NCI-H748 (cell line): ENCODE measurements around the gene BMERB1.

ENCODE experiments used
- DNase-seq: peaks from one replicate; lab custom pipeline; 2025; ENCODE audit not compliant: unreplicated experiment; lab: John Stamatoyannopoulos, UW

The BMERB1 gene

DNA sequence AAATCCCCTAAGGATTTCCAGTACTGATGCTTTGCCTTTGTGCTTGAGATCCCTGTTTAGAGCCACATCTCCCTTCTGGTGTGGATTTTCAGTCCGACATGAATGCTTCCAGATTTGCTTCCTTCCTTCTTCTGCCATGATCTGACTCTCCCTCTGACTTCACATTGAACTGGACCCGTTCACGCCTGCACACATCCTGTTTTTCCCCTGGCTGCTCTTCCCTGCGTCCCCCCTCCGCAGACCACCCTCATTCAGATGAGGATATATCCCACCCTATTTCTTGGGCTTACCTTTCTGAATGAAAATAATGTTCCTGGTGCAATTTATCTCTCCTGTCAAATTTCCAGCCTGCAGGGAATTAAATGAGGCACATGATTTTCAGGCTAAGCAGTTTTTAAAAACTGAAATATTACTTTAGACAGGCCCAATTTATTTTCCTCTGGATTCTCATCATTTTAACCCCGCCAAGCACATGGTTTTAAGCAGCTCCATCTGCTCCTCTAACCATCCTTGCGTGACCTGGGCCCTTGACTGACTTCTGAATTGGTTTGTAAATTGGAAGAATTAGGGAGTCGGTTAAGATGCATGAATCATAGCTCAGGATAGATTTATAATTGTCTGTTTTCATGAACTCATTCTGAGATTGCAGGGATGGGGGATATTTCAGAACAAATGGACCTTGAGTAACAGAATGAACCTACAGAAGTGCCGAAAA is 59.2 kb downstream of the BMERB1 start:
- DNase-seq: no peak

DNA sequence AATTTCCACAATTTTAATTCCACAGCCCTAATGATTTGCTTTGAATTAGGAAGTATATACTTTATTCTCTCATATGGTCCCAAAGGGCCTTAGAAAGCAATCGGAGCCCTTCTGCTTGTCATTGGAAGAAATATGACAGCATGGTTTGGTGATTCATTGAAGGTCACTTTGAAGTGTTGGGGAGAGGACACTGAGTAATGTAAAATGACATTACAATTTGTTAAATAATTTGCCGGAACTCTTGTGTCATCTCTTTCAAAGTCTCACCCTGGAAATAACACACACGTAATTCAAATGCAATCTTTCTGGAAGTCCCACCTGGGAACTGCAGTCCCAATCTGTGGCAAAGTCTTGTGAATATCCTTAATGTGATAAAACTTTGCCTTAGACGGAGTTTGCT is 59.8 kb downstream of the BMERB1 start:
- no peak for DNase-seq

DNA sequence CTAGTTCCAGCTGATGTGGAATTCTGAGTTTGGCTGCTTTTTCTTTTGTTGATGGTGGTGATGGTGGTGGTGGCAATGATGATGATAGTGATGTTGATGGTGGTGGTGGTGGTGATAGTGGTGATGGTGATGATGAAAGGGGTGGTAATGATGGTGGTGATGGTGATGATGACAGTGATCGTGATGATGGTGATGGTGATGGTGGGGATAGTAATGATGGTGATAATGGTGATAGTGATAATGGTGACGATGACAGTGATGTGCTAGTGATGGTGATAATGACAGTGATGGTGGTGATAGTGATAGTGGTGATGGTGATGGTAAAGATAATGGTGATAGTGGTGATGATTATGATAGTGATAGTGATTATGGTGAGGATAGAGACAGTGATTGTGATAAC is 61.5 kb downstream of the BMERB1 start:
- no peak for DNase-seq

DNA sequence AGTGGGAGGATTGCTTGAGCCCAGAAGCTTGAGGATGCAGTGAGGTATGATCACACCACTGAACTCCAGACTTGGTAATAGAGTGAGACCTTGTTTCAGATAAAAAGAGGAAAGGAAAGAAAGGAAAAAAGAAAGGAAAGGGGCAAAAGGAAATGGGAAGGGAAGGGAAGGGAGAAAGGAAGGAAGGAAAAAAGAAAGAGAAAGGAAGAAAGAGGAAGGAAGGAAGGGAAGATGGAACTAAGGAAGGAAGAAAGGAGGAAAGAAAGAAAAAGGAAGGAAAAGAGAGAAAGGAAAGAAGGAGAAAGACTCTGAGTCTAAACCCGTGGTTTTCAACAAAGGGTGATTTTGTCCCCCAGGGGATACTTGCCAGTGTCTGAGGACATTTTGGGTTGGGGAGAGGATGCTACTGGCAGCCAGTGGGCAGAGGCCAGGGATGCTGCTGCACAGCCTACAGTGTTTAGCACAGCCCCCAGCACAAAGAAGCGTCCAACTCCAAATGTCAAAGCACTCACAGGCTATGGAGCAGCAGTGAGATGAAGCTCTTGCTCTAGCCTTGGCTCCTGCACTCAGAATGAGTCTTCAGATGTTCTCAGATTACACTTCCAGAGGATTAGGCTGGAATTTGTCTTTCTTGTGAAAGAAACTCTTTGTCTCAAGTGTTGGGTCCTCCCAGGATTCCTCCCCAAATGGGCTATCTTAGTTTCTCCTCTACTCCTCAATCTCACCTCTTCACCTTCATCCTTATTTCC is 64.2 kb downstream of the BMERB1 start:
- DNase-seq: no peak

DNA sequence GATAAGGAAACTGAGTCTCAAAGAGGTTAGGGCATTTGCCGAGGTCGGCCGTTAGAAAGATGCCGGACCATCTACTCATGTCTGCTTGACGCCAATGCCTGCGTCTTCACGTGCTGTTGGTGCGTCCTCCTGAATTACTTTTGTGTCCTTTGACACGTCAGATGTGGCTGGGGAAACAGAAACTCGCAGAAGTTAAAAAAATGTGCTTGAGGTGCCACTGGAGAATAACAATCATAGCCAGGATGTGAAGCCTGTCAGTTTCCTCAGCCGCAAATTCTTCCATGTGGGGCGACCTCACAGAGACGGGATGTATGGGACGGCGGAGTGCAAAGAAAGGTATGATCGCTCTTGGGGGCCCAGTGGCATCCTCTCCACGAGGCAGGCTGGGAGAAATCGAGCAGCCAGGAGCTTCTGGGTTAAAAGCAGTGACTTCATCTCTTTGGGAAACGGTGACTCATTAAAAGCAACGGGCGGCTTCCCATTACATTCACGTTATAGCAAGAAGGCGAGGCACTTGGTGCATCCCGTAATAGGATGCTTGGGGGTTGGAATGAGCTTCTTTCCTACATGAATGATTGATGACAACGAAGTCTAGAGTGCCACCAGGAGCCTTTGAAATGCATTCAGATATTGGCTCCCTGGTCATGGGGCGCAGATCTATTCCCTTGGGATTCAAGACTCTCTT is 67.8 kb downstream of the BMERB1 start:
- no peak for DNase-seq

DNA sequence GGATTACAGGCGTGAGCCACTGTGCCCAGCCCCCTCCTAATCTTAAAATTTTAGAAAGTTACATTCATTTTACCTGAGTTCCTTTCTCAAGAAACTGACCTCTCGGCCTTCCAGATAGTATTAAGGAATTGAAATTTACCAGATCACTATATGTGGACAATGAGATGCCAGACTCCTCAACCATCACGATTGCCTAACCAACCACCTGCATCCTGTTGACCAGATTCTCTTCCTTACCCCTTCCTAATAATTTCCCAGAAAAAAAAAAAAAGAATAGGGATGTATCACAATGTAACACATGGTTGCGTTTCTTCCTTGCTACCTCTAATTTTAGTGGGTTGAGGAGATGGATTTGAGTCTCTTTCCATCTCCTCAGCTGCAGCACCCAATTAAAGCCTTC is 72.1 kb downstream of the BMERB1 start:
- no peak for DNase-seq

DNA sequence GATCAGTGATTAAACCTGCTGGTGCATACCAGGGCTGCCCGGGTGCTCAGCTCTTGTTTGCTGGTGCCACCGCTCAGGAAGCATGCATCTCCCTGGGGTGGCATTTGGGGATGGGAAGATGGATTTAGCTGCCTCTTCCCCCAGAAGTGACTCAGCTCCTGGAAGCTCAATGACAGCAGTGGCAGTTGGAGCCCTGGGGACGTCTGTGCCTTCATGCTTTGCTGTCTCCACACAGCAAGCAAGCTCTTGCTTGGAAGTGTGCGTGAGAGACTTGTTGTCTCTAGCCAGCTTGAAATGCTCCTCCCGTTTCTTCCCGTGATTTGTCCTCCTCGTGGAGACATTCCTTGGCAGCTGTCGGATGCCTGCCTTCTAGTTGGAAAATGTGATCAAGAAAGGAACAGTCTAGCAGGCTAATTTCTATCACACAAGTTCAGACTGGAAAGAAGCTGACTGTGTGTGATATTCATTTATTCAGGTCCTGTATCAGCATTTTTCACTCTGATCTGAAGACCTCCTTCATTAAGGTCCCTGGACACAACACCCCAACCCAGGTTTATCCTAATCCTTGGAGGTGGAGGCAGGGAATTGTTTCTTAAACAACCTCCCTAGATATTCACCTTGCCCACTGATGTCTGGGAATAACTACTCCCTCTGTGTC is 73.0 kb downstream of the BMERB1 start:
- DNase-seq: no peak

DNA sequence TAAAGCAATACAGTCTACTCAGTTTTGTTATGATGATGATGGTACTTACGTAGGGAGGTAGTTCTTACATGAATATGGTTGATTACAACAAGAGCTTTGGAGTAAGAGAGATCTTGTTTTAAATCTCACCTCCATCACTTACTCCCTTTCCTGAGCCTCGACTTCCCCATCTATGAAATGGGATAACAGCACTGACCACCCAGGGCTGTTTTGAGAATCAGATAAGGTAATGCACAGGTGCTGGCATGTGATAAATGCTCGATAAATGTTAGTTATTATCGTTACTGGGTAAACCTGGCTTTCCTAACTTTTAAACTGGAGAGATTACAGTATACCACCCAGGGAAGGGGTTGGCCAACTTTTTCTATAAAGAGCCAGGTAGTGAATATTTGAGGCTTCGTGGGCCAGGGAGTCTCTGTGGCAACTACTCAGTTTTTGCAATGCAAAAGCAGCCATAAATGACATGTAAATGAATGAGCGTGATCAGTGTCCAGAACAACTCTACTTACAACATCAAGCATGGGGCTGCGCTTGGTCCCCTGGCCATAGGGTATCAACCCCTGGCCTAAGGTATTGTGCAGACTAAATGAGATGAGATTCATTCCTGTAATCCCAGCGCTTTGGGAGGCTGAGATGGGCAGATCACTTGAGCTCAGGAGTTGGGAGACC is 73.7 kb downstream of the BMERB1 start:
- DNase-seq: no peak

DNA sequence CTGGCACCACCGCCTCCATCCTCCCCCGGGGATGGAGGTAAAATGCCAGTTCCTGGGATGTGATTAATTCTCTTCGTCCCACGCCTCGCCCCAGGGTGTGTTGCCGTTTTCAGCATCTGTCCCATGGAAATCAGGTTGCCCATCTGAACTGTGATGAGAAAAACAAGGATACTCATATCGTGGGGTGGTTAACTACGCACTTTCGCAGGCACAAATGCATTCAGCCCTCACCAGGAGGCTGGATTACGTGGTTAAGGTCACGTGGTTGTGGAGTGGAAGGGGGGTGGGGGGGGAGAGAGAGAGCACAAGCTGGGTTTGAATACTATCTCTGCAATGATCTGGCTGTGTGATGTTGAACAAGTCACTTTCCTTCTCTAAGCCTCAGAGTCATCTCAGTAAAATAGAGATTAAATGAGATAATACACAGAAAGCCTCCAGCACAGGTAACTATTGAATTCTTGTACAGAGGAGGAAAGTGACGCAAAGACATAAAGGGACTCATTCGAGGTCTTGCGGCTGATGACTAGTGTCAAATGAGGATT is 74.7 kb downstream of the BMERB1 start:
- DNase-seq: no peak

DNA sequence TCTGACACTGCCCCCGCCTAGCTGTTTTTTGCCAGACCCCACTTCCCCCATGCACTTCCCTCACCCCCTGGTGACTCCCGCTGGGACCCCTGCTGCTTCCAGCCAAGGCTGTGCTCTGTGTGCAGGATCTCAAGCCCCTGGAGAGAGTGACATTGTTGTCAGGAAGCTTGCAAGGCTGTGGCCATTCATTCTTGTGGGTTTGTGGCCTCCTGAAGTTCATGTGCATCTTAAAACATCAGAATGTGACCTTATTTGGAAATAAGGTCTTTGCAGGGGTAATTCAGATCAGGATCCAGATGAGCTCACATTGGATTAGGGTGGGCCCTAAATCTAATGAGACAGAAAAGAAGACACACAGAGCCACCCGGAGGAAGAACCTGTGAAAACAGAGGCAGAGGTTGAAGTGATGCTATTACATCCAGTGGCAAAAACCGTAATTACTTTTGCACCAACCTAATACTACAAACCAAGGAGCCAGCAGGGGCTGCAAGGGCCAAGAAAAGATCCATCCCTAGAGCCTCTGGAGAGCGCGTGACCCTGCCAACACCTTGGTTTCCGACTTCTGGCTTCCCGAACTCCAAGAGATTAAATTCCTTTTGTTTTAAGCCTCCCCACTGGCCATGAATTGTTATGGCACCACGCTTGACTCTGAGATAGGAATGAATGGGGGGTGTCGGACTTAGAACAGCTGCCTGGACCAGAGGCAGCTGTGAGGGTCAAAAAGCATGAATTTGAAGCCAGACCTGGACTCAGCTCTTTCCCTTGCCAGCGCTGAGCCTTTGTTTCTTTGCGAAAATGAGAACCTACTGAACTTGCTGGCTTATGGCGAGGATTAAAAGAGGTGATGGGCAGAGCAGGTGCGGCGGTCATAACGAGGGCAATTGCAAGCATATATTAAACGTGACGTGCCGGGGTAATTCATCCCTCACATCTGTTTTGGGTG is 75.5 kb downstream of the BMERB1 start:
- no peak for DNase-seq

DNA sequence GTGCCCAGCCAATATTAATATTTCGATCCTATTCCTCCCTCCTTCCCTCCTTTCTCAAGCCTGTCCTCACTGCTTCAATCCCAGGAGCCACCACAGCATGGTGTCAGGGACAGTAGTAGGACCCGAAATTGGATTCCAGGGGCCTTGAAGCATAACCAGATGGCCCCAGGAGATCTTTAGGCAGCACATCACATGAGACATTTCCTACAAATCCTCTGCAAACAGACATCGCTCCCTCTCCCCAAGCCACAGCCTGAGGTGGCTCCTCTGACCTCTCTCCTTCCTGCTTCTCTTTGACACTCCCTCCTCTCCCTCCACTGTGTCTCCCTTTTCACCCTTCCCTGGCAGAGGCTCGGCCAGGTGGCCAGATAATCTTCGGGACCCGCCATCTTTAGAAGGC is 76.6 kb downstream of the BMERB1 start:
- no peak for DNase-seq

DNA sequence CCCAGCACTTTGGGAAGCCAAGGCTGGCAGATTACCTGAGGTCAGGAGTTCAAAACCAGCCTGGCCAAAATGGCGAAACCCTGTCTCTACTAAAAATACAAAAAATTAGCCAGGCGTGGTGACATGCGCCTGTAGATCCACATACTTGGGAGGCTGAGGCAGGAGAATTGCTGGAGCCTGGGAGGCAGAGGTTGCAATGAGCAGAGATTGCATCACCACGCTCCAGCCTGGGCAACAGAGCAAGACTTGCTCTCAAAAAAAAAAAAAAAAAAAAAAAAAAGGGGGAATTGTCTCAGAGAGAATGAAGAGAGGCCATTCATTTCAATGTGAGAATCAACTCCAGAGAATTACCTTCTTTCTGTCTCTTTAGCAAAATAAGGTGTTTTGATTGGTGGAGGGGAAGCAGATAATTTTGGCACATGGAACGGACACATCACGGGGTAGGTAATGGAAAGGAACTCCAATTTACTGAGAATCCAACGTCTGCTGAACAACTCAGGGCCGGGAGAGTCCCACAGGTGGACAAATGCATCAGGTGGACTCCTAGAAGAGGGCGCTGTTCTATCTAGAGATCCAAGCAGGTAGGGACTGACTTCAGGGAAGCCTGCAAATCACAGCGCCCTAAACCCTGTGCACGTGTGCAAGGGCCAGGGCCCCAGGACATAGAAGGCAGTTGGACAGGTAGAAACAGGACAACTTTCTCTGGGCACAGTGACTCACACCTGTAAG is 77.5 kb downstream of the BMERB1 start:
- no peak for DNase-seq

DNA sequence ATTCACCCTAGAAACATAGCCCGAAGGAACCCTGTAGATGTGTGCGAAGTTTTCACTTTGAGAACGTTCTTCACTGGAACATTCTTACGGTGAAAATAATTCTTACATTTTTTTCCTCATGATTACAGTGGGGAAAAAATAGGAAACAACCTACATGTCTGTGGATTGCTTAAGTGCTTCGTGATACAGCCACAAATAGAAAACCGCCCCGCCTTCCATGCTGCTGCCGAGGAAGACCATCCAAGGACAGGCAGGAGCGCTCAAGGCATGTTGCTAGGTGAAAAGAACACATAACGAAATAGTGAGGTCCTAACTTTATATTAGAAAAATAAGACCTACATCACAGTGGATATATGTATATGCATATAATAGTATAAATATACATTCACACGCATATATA is 78.8 kb downstream of the BMERB1 start:
- DNase-seq: no peak

DNA sequence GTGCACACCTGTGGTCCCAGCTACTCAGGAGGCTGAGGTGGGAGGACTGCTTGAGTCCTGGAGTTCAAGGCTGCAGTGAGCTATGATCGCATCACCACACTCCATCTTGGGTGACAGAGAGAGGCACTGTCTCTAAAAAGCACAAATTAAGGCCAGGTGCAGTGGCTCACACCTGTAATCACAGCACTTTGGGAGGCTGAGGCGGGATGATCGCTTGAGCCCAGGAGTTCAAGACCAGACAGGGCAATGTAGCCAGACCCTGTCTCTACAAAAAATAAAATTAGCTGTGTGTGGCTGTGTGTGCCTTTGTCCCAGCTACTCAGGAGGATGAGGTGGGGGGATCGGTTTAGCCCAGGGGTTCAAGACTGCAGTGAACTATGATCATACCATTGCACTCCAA is 81.6 kb downstream of the BMERB1 start:
- no peak for DNase-seq

DNA sequence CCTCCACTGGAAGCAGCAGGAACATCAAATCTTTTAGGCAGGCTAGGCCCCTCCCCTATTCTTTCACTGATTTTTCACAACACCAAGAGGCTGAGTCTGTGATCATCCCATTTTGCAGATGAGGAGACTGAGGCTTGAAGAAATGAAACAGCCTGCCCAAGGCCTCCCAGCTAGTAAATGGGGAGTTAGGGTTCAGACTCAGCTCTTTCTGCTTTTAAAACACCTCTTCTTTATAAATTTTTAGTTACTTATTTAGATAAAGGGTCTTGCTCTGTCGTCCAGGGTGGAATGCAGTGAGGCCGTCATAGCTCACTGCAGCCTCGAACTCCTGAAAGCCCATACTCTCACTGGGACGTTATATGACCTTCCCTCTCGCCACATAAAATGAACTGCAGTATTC is 82.2 kb downstream of the BMERB1 start:
- DNase-seq: no peak

DNA sequence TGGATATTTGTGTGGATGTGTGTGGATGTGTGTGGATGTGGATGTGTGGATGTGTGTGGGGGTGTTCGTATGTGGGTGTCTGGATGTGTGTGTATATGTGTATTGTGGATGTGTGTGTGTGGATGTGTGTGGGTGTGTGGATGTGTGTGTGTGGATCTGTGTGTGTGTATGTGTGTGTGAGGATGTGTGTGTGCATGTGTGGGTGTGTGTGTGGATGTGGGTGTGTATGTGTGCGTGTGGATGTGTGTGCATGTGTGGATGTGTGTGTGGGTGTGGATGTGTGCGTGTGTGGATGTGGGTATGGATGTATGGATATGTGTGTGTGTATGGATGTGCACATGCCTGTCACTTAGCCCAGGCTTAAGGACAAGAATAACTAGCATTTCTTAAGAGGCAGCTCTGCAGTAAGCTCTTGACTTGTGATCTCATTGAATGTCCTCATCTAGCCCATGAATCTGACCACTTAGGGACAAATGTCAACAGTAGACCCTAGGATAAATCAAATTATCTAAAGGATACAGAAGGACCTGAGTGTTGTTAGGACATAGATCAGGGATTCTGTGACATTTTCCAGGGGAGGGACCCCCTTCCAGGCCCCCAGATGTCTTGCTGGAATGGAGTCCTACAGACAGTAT is 83.5 kb downstream of the BMERB1 start:
- DNase-seq: no peak

DNA sequence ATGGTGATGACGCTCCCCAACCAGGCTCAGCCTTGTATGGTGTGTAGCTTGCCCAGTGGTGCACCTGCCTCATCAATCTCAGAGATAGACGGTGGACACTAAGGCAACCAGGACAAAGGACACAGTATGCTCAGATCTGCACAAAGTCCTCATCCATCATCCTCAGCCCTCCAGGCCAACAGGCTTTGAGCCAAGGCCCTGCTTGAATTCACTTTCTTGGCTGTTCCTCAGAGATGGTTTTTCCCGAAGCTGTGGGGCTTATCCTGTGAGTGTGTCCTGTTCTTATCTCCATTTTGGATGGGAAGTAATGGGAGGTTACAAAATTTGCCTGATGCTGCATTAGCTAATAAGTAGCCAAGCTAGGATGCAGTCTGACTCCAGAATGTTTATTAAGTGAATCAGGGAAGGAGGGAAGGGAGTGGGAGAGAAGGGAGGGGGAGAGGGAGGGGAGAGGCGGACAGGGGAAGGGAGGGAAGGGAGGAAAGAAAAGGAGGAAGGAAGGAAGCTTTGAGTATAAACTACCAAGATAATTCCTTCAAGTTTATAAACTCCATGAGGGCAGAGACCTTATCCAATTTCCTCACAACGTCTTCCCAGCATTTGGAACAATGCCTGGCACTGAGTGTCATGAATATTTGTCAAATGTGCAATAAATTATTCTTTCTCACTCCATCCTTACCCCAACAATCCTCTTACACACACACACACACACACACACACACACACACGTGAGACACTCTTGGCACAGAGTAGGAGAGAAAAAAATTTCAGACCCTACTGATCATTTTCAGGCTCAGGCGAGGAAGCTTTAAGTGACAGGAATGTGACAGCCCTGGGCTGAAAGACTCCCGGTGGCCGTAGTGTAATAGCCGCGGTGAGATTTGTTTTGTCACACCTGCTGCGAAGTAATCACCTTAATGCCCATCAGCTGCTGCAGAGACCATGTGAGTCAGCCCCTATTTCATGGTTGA is 84.3 kb downstream of the BMERB1 start:
- DNase-seq: no peak
